GM10847 (cell line): ENCODE measurements around the gene CNTN4.

Source experiments
- POLR2A ChIP-seq: IDR thresholded peaks from 2 replicates; pipeline ENCODE4 v1.6.1; 2011; ENCODE audit not compliant: insufficient read length; ENCODE audit errors: extremely low read depth

Gene CNTN4

GRCh38 chr3:2826453-2826852, 727.8 kb downstream of the CNTN4 start:
- TF ChIP-seq POLR2A = no peak

GRCh38 chr3:2837239-2837638, 738.6 kb downstream of the CNTN4 start:
- no peak for TF ChIP-seq POLR2A

DNA sequence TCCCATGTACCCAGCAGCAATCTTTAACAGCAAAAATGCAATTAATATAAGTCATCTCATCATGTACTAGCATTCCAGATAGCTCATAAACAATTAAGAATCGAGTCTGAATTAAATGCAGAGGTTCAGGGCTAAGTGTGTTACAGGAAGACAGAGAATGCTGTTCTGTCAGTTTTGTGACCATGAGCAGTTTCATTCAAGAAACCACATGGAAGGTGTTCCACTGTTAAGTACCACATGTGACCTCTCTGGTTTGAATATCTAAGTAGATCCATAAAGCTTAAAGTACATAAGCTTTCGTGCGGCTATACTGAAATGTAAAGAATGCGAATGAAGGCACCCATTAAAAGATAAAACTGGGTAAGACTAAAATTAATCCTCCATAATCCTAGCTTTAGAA, 739.2 kb downstream of the CNTN4 start:
- TF ChIP-seq POLR2A = no peak

- no peak for TF ChIP-seq POLR2A
These were observed 740.0 kb downstream of the CNTN4 start for GRCh38 chr3:2838546-2839157.

- TF ChIP-seq POLR2A = no peak
These were observed 741.2 kb downstream of the CNTN4 start for GRCh38 chr3:2839876-2840275.

DNA sequence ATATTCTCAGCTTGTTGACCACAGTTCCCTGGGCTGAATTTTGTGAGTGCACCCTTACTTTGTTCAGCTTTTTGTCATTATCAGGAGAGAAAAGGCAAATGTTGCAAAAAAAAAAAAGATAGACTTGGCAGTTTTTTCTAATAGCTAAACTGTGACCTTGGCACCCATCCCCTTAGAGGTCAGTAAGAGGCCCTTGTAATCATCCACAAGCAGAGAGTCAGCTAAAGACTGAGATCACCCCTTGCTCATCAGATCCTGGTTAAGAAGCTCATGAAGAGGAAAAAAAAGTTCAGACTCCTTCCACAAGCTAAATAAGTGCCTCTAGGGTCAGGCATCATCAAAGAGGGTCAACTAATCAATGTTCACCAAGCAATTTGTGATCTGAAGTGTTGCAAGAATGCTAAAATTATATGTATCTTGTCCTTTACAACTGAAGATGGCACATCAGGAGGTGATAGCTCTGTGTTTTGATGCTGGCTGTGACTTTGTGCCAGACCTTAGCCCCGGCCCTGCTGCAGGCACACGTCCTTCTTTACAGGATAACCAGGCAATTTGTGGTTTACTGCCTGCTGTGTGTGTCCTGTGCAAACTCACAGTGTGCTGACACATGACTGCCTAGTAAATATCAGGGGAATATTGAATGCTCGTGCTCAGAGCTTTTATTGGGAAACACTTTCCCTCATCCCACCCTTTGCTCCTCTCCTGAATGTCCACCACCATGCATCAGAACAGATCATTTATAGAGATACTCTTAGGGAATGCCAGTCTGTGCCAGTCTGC, 748.6 kb downstream of the CNTN4 start:
- TF ChIP-seq POLR2A = no peak

DNA sequence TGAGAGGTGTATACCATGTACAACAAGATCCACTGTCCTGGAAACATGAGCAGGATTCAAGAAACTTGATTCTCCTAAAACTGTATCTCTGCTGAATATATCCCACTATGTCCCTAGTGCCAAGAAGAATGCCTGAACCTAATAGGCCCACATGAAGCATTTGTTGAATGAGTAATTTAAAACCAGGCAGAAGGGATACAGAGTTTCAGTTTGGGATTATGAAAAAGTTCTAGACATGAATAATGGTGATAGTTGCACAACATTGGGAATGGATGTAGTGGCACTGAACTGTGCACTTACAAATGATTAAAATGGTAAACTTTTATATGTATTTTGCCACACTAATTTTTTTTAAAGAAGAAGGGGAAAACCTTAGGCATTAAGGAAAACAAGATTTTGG, 750.4 kb downstream of the CNTN4 start:
- TF ChIP-seq POLR2A = no peak

DNA sequence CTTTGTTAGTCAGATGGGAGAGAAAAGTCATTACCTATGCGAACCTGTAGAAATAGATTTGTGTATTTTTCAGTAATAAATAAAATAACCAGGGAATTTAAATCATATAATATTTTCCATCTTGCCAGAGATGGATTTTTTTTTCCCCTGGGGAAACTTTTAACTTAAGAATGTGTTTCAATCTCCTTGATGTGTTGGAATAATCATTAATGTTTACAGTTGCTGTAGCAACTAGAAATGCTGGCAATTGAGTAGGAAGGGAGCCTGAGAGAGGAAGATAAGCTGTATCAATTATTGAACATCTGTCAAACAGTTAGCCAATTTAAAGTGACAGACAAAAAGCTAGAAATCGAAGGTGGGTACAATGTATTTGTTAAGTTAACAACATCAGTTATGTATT, 752.0 kb downstream of the CNTN4 start:
- TF ChIP-seq POLR2A = no peak

DNA sequence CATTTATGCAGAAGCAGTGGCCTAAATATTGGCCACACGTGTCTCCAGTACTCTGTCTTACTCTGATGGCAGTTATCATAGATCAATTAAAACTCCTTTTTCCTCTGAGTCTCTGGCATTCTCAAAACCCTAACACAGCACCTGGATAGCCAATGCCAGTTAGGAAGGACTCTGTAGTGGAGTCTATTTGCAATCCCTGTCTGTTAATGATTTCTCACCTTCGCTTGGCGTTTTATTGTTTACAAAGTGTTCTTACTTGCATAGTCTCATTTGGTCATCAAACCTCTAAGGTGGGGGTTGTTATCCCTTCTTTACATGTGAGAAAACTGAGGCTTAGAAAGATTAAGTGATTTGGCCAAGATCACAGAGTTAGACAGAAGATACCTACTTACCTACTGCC, 752.7 kb downstream of the CNTN4 start:
- TF ChIP-seq POLR2A = no peak

DNA sequence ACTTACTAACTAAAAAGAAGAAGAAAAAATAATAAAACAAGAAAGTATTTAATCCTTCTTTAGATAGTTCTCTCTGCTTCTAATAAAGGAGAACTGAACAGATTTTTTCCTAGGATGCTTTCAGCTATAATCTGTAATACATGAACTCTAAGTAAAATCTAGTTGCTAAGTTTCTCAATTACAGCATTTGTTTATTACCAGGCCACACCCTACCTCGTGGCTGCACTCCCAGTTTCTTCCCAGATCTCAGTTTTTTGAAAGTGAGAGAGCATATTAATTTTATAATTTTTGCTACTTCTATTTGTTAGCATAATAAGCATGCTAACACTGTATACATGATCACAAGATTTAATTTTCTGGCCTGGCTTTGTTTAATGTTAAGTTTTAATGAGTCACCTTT, 753.2 kb downstream of the CNTN4 start:
- no peak for TF ChIP-seq POLR2A

DNA sequence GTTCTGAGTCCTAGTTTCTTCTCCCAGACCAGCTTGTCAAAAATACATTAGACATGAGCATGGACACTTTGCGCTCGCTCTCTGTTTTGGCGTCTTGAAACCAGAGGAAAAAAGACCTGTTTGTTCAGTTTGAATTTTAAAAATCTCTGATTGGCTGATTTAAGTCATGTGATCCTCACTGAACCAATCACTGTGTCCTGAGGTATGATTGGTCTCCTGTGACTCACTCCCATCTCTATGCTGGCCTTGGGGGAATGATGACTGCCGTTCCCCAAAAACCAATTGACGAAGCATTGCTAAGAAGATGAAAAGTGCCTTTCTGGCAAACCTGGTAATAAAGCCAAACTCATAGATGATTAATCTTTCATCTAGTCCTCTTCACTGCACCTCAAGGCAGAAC, 755.0 kb downstream of the CNTN4 start:
- no peak for TF ChIP-seq POLR2A

- TF ChIP-seq POLR2A = no peak
These were observed 757.8 kb downstream of the CNTN4 start for GRCh38 chr3:2856138-2857133.

DNA sequence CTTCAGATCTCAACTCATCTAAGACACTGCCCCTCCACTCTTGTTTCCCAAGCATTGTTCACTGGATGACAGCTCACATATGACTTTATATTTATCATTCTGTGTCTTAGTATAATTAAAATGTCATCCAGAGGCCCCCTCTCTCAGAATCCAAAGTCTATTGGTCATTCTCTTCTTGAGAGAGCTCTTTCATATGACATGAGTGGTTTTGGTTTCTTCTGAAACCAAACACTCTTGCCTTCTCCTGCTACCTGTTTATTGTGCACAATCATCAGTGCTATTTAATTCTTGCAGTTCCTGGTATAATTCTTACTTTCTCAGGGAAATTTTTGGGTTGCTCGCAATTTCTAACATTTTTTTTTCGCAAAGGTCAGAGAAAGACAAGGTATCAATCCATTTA, 762.0 kb downstream of the CNTN4 start:
- no peak for TF ChIP-seq POLR2A

DNA sequence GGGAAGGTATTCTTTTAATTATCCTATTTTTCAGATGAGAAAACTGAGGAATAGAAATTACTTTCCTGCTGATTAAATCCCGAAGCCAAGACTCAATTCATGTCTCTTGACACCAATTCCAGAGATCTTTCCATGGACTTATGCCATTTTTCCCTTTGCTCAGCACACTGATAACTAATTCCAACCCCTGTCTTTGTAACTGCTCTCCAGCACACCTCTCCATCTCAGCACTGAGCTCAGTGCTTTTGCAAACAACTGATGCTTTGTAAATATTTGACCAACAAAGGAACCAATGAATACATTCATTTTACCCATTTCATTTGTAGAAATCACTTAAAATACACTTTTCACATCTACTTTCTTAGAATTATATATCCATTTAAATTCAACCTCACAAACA, 762.5 kb downstream of the CNTN4 start:
- no peak for TF ChIP-seq POLR2A

DNA sequence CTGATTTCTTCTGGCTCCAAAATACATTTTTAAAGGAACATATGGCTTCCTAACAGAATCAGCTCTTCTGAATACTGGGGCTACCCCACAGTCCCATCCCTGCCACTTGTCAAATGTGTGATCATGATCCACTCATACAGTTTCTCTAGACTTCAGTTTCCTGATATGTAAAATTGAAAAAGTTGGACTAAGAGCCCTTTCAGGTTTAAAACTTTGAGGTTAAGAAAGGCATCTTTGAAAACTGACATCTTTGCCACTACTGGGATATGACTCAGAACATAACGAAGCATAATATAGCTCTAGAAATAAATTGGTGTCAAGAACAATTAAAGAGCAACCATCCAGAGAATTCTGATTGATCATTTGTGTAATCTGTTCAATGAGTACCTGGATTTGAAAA, 763.3 kb downstream of the CNTN4 start:
- TF ChIP-seq POLR2A = no peak

DNA sequence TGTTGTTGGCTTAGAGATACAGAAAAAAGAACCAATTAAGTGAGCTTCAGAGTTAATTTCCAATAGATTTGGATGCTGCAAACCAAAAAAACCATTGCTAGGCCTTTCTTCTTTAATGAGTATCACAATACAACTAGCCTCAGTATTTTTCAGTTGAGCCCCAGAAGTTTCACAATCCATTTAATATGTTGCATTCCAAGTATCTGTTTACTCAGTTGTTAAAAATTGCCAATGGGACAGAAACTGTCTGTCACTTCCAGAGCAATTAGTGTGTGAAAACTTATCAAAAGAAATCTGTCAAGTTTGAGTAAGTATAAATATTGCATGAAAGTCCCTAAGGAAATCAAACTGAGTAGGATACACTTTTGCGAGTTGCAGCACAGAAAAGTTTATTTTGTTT, 763.7 kb downstream of the CNTN4 start:
- TF ChIP-seq POLR2A = no peak
